NOMO-1 treated with dmso at 0.1 percent for 144 hours (cell line): ENCODE data around the gene ATAD3B.
"Not testable (repeated sequence)": the region's sequence is repeated elsewhere in the genome, so short reads cannot be mapped to it uniquely, and the experiment has no call there.

Experiments
- DNase-seq: peaks from one replicate; lab custom pipeline; 2025; ENCODE audit not compliant: unreplicated experiment; lab: John Stamatoyannopoulos, UW

ATAD3B gene, protein sequence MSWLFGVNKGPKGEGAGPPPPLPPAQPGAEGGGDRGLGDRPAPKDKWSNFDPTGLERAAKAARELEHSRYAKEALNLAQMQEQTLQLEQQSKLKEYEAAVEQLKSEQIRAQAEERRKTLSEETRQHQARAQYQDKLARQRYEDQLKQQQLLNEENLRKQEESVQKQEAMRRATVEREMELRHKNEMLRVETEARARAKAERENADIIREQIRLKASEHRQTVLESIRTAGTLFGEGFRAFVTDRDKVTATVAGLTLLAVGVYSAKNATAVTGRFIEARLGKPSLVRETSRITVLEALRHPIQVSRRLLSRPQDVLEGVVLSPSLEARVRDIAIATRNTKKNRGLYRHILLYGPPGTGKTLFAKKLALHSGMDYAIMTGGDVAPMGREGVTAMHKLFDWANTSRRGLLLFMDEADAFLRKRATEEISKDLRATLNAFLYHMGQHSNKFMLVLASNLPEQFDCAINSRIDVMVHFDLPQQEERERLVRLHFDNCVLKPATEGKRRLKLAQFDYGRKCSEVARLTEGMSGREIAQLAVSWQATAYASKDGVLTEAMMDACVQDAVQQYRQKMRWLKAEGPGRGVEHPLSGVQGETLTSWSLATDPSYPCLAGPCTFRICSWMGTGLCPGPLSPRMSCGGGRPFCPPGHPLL

DNA sequence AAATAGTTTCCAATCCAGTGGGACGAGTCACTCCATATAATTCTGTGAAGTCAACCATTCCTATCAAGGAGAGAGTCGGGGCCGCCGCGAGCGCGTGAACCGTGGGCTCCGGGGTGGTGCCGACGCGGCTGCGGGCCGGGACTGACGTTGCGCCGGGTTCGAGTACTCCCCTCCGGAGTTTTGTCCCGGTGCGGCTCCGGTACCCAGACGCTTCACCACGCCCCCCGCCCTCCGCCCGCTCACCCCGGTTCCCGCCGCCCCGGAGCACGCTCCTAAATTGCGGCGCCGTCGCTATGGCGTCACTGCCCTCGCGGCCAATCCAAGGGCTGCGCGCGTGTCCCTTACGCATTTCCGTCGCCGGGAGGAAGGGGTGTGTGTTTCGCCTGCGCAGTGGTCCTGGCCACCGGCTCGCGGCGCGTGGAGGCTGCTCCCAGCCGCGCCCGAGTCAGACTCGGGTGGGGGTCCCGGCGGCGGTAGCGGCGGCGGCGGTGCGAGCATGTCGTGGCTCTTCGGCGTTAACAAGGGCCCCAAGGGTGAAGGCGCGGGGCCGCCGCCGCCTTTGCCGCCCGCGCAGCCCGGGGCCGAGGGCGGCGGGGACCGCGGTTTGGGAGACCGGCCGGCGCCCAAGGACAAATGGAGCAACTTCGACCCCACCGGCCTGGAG lies at the start of gene ATAD3B:
Gene ATAD3B (plus strand): TSS at position 377 of the 664 bp plus-strand sequence. CDS start 120 bp downstream, at position 497.
- DNase-seq = peak; percentile 86

DNA sequence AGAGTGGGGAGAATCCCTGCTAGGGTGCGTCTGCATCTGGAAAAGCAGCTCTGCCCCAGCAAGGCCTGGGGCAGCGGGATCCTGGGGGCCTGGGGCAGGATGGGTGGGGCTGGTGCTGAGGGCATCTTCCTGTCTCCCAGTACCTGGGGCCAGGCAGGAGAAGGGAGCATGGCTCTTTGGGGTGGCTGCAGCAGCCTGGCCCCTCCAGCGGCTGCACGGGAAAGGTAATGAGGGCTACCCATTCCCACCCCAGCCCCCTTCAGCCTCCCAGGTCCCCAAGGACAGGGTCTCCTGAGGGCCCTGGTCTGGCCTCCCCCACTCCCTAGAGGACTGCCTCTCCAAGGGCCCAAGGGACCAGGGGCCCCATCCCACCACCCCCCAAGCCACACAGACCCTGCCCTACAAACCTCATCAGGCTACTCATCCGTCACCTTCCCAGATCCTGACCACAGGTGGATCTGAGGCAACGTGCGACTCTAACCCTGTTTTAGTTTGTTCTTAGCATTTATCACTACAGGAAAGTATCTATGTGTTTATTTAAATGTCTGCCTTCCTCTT lies 49.6 kb upstream of the ATAD3B start:
- no peak for DNase-seq

DNA sequence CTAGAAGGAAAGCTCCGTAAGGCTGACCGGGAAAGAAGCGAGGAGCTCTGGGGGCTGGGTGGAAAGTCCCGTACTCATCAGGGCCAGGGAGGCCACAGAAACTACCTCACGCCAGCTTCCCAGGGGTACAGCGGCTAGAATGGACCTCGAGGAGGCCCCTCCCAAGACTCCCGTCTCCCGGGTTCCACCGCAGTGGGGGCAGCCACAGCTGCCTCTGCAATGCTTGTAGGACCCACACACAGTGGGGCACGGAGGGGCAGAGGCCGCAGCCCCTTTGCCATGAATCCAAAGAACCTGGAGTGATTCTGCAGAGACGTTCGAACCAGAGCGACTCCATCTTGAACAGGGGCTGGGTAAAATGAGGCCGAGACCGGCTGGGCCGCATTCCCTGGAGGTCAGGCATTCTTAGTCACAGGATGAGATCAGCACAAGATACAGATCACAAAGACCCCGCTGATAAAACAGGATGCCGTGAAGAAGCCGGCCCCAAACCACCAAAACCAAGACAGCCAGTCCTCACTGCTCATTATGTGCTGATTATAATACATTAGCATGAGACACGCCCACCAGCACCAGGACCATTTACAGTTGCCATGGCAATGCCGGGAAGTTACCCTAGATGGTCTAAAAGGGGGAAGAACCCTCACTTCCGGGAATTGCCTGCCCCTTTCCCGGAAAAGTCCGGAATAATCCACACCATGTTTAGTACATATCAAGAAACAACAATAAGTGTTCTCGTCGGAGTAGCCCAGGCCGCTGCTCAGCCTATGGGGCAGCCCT lies 48.9 kb upstream of the ATAD3B start:
- DNase-seq = no peak

DNA sequence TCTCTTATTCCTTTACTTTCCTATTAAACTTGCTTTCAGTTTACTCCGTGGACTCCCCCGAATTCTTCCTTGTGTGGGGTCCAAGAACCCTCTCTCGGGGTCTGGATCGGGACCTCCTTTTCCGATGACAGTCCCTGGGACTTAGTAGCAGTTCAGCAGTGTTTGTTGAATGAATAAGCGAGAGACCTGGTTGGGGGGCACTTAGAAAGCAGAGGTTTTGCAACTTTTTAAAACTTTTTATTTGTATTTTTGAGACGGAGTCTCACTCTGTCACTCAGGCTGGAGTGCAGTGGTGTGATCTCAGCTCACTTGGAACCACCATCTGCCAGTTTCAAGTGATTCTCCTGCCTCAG lies 48.3 kb upstream of the ATAD3B start:
- no peak for DNase-seq

DNA sequence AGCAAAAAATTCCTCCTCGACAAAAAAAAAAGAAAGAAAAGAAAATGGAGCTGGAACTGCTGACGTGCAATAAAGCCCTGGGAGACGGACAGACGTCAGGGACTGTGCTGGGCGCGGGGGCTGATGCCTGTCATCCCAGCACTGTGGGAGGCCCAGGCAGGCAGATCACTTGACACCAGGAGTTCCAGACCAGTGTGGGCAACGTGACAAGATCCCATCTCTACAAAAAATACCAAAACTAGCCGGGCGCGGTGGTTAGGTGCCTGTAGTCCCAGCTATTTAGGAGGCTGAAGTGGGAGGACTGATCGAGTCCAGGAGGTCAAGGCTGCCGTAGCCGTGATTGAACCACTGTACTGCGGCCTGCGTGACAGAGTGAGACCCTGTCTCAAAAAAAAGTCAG lies 46.9 kb upstream of the ATAD3B start:
- DNase-seq = no peak

DNA sequence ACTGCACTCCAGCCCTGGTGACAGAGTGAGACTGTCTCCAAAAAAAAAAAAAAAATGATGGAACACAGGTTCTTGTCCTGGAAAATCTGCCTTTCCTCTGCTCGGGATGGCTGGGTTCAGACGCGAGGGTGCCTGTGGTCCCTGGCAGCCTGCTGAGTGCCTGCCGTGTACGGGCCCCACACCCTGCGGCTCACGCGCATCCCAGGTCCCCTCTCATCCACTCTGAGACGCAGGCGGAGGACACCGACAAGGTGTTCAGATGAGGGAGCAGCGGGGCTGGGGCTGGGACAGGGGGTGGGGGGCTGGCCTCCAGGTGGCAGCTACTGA lies 46.2 kb upstream of the ATAD3B start:
- no peak for DNase-seq

DNA sequence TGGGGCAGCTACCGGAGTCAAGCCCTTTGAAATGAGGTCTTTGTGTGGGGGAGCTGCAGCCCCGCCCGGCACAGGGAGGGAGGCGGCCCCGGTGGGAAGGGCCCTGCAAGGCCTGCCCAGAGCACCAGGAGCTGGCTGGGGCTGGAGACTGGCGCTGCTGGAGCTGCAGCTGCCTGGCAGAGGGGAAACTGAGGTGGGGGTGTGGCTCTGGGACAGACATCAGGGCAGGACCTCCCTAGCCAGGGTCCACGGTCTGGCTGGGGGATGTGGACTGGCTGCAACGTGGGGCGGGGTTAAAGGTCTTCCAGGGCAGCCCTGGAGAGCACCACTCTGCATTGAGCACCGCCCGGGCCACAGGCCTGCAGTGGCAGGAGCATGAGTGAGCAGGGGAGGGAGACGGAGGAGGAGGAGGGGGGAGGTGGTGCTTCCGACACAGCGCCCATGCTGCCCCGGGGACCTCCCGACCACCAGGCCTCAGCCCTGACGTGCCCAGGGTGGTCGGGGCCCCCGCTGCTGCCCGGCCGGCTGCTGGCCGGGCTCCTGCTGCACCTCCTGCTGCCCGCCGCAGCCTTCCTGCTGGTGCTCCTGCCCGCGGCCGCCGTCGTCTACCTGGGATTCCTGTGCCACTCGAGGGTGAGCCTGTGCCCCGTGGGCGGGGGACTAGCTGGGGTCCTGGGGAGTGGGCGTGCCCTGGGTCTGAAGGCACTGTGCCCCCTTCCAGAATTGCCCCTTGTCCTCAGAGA lies 45.6 kb upstream of the ATAD3B start:
- no peak for DNase-seq

DNA sequence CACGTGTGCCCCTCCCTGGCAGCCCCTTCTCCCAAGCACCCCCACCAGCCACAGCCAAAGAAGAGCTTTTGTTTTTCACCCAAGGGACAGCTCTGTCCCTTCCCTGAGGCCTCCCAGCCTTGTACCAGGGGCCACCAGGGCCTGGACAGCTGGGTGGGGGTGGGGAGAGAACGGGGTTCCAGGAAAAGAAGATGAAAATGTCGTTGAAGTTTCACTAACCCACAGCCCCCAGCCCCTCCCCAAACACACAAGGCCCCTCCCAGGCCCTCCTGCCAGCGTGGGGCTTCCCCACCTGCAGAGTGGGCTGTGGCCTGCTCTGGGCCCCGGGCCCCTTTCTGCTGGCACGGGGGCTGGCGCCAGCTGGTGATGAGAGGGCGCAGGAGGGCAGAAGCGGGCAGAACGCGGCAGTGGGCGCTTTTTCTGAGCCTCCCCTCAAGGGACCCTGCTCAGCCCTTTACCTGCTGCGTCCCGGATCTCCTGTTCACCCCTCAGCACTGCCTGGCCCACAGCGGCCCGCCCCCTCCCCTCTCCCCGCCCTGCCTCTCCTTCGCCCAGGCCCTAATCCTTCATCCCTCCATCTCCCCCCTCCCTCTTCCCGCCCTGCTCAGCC lies 45.0 kb upstream of the ATAD3B start:
- DNase-seq = no peak

DNA sequence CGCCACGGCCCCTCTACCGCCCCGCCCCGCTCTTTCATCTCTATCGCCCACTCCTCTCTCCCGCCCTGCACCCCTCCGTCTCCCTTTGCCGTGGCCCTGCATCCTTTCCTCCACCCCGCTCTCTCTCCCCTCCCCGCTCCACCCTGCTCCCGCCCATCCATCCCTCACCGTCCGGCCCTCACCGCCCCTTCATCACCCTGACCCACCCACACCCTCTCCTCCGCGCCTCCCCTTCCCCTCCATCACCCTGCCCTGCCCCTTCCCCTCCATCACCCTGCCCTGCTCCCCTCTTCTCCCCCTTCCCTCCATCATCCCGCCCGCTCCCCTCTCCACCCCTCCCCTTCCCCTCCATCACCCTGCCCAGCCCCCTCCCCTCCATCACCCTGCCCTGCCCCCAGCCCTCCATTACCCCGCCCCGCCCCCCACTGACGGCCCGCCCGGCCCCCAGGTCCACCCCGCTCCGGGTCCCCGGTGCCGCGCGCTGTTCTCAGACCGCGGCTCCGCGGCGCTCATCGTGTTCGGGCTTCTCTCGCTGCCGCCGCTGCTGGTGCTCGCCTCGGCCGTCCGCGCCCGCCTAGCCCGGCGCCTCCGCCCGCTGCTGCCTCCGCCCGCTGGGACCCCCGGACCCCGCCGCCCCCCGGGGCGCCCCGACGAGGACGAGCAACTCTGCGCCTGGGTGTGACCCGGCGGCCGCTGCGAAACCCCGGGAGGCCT lies 44.3 kb upstream of the ATAD3B start:
- no peak for DNase-seq

DNA sequence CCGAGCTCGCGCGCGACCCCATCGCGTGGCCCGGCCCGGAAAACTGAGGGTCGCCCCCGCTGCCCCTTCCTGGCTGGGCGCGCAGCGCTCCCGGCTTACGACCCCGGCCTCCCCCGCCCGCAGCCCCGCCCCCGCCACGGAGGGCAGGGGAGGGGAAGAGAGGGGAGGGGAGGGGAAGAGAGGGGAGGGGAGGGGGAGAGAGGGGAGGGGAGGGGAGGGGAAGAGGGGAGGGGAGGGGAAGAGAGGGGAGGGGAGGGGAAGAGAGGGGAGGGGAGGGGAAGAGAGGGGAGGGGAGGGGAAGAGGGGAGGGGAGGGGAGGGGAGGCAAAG lies 43.8 kb upstream of the ATAD3B start:
- DNase-seq = no peak

DNA sequence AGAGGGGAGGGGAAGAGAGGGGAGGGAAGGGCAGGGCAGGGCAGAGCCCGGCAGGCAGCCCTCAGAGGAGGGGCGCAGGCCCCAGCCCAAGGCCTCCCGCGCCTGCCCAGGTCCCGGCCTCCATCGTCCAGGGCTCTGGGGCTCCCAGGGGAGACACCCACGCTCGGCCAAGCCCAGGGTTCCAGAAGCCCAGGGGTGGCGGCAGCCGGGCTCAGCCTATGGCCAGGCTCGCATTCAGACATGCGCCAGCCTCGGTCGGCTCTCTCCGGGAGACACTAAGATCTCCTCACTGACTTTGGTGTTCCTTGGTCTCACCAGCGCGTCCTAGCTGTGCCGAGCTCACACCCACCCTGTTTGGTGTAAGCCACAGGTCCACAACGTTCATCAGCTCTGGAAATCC lies 43.4 kb upstream of the ATAD3B start:
- DNase-seq = no peak

DNA sequence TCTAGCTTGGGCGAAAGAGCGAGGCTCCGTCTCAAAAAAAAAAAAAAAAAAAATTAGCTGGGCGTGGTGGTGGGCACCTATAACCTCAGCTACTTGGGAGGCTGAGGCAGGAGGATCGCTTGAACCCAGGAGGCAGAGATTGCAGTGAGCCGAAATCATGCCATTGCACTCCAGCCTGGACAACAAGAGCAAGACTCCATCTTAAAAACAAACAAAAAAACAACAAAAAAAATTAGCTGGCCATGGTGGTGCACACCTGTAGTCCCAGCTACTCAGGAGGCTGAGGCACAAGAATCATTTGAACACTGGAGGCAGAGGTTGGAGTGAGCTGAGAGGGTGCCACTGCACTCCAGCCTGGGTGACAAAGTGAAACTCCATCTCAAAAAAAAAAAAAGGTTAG lies 42.6 kb upstream of the ATAD3B start:
- not testable (repeated sequence) for DNase-seq

DNA sequence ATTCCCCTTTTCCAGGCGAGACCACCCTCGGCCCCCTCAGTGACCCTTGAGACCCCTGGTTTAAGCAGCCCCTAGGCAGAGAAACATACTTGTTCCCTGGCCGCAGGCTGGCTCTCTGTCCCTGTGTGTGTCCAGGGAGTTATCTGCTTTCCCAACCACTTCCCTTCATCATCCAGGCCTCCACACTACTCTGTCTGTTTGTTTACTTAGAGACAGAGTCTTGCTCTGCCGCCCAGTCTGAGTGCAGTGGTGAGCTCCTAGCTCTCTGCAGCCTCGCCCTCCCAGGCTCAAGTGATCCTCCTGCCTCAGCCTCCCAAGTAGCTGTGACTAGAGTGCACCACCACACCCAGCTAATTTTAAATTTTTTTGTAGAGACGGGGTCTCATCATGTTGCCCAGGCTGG lies 41.9 kb upstream of the ATAD3B start:
- DNase-seq = no peak

DNA sequence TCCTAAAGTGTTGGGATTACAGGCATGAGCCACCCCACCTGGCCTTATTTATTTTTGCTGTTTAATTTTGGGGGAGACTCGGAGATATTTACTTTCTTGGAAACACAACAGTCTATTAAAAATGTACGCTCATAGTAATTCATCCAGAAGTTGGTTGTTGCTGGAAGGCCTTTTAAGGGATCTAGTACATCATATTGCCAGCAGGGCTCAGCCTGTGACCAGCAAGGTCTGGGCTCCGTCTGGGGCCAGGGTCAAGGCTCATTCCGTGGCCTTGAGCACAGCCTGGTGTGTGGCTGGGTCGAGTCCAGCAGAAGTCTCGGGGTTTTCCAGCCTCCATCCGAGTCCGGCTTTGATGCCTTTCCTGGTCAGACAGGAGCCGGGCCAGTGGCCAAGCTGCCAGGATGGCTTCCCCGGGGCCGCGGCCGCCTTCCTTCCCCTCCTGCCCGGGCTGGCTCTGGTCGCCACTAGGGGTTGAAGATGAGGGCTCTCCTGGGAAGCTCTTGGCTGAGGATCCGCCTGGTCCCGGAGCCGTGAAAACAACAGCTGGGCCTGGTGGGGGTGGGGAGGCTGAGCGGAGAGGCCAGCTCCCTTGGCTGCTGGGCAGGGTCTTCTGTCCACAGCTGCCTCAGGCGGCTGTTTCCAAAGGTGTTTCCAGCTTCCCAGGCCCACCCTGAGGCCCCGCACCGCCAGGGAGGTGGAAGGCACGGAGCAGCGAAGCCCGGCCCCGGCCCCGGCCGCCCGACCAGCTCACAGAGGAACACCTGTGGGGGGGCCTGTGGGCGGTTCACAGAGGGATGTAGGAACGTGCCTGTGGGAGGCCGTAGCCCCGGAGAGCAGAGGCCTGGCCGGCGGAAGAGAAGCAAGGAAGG lies 41.2 kb upstream of the ATAD3B start:
- DNase-seq = no peak

DNA sequence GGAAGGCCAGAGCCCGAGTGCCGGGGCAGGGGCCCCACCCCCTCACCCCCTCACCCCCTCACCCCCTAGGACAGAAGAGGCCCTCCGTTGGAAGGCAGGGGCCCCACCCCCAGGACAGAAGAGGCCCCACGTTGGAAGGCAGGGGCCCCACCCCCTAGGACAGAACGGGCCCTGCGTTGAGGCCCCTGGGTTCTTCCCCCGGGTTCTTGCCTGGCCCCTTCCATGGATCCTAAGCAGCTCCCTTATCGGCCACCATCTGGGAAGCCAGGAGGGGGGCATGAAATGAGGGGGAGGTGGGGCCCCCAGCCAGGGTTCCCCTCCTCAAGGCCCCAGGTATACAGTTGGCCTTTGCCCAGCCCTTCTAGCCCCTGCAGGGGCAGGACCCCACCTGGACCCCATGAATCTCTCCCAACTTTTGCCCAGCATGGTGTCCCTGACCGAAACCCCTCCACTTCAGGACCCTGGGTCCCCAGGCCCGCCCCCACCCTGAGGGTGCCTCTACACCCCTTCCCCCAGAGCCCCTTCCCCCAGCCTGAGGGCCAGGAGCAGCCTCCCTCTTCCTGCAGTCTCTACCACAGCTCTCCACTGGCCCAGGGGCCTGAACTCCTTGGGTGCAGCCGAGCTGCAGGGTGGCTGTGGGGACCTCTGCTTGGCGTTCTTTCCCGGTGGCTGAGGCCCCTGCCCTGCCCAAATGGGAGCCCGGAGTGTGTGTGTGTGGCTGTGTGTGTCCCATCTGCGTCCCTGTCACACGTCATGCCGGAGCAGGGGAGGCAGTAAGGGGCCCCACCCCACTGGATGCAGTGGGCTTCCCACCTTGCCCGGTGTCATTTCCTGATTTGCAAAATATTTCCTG lies 40.3 kb upstream of the ATAD3B start:
- DNase-seq = no peak

DNA sequence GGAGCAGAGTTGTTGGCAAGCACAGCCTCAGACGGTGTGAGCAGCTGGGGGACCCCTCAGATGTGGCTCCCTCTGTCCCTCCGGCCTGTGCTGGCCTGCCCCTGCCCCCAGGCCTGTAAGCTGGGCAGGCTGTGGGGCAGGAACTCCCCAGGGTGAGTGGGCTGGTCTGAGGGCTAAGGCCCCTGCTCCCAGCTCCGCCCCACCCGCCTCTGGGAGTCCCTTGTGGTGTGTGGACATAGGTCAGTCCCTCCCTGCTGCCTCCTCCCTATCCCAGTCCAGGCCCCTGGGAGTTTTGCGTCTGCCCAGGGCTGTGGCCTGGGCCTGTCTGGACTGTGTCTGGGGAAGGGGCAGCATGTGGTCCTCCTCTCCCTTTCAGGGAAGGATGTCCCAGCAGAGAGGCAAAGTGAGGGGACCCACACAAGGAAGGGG lies 39.7 kb upstream of the ATAD3B start:
- no peak for DNase-seq

DNA sequence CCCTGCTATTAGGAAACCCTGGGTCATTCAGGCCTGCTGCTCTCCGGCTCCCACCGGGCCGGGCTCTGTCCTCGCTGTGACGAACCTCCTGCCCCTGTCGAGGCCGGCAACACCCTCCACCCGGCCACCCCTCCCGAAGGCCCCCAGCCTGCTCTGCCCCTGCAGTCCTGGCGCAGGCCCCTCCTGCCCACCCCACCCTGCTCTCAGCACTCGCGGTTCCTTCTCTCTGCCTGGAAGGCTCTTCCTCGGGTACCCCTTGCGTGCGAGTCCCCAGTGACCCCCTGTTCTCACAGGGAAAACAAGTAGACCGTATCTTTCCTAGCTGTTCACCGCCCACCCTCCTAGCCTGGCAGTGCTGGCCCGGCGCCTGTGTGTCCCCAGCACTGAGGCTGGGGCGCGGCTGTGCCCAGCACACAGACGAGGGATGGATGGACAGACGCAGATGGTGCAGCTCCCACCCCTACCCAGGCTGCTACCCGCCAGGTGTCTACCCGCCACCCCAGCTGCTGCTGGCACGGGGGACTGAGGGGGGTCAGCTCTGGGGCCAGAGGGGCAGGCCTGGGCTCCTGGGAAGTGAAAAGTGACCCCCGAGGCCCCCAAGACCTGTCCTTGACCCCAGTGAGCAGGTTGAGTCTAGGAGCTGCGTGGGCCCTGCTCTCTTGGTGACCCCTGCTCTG lies 39.2 kb upstream of the ATAD3B start:
- no peak for DNase-seq
